Mesothelial cell of epicardium (in vitro differentiated cells): ENCODE results near the gene SYPL2. TPM values are rescaled to one million over a fixed set of nuclear protein-coding genes. Genes with fewer than 3 reads are reported as not detected.
"Not testable (repeated sequence)": the region's sequence is repeated elsewhere in the genome, so short reads cannot be mapped to it uniquely, and the experiment has no call there.

Experiments
- DNase-seq, 2 experiments: peaks; one replicate each; pipeline ENCODE4 v3.0.0; 2021; ENCODE audit warnings: low spot score in 2 of 2; ENCODE audit not compliant: unreplicated experiment in 2 of 2
- H3K27ac Mint-ChIP-seq: 2 replicates; pipeline ENCODE4 v1.8.0; 2021; ENCODE audit warnings: mixed read lengths
- H3K27me3 Mint-ChIP-seq: 2 replicates; pipeline ENCODE4 v1.8.0; 2021; ENCODE audit warnings: low read depth, mixed read lengths
- H3K36me3 Mint-ChIP-seq: 2 replicates; pipeline ENCODE4 v1.8.0; 2021; ENCODE audit warnings: mixed read lengths
- H3K4me1 Mint-ChIP-seq: 2 replicates; pipeline ENCODE4 v1.8.0; 2021; ENCODE audit warnings: mixed read lengths
- H3K4me3 Mint-ChIP-seq: 2 replicates; pipeline ENCODE4 v1.8.0; 2021; ENCODE audit warnings: mild to moderate bottlenecking, moderate library complexity, mixed read lengths
- H3K9me3 Mint-ChIP-seq: 2 replicates; pipeline ENCODE4 v1.8.0; 2021; ENCODE audit warnings: mixed read lengths
- total RNA-seq: library from RNA; stranded (reverse); gene quantifications from 3 replicates; pipeline ENCODE4 v1.2.1, GENCODE V29; 2021
- TF ChIP-seq, protein P1 (sequence below): fragments of 200-600 bp; sonication (generic); IDR thresholded peaks from one replicate; pipeline ENCODE4 v1.5.0; 2021; ENCODE audit warnings: antibody characterized with exemption; ENCODE audit not compliant: unreplicated experiment

Gene SYPL2
- total RNA-seq, 1 donor from 2014 or later, result 0.11 TPM

GRCh38 chr1:109443476-109443875 lies 22.9 kb upstream of the SYPL2 start:
- TF ChIP-seq, protein P1, sequence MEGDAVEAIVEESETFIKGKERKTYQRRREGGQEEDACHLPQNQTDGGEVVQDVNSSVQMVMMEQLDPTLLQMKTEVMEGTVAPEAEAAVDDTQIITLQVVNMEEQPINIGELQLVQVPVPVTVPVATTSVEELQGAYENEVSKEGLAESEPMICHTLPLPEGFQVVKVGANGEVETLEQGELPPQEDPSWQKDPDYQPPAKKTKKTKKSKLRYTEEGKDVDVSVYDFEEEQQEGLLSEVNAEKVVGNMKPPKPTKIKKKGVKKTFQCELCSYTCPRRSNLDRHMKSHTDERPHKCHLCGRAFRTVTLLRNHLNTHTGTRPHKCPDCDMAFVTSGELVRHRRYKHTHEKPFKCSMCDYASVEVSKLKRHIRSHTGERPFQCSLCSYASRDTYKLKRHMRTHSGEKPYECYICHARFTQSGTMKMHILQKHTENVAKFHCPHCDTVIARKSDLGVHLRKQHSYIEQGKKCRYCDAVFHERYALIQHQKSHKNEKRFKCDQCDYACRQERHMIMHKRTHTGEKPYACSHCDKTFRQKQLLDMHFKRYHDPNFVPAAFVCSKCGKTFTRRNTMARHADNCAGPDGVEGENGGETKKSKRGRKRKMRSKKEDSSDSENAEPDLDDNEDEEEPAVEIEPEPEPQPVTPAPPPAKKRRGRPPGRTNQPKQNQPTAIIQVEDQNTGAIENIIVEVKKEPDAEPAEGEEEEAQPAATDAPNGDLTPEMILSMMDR, result no peak
- Mint-ChIP-seq H3K4me1 (peaks cover 14% of the 10 kb centered on the region), H3K36me3 (no peaks in the 10 kb centered on the region), H3K9me3 (no peaks in the 10 kb centered on the region), H3K4me3 (no peak overlapping the region), H3K27ac (no peak overlapping the region), H3K27me3 (peaks cover 18% of the 10 kb centered on the region)
- no peak for DNase-seq

GRCh38 chr1:109444346-109444745 lies 22.0 kb upstream of the SYPL2 start:
- Mint-ChIP-seq H3K27me3 (peaks cover 22% of the 10 kb centered on the region), H3K4me3 (no peak overlapping the region), H3K9me3 (no peaks in the 10 kb centered on the region), H3K4me1 (peaks cover 14% of the 10 kb centered on the region), H3K27ac (no peak overlapping the region), H3K36me3 (no peaks in the 10 kb centered on the region)
- TF ChIP-seq, protein P1, result no peak
- no peak for DNase-seq

DNA sequence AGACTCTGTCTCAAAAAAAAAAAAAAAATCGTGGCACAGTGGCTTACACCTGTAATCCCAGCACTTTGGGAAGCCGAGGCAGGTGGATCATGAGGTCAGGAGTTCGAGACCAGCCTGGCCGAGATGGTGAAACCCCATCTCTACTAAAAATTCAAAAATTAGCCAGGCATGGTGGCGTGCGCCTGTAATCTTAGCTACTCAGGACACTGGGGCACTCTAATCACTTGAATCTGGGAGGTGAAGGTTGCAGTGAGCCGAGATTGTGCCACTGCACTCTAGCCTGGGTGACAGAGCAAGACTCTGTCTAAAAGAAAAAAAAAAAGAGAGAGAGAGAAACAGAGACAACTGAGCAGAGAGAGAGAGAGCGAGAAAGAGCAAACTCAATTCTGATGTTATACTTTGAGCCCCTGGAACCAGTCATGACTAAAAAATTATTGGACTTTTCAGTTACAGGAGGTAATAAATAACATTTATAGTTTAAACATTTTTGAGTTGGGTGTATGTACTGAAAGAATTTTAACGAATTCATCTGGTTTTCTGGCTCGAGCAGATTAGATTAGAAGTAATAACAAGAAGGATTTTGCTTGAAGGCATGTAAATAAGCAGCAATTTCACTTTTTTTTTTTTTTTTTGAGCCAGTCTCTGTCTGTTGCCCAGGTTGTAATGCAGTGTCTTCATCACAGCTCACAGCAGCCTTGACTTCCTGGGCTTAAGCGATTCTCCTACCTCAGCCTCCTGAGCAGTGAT lies 20.2 kb upstream of the SYPL2 start:
- not testable (repeated sequence) for H3K9me3 Mint-ChIP-seq, H3K36me3 Mint-ChIP-seq, DNase-seq, H3K4me3 Mint-ChIP-seq
- Mint-ChIP-seq H3K27me3 (peaks cover 35% of the 10 kb centered on the region), H3K27ac (peak overlapping the region; percentile 75), H3K4me1 (peaks cover 14% of the 10 kb centered on the region)

GRCh38 chr1:109447524-109447923 lies 18.8 kb upstream of the SYPL2 start:
- Mint-ChIP-seq H3K4me3 (no peak overlapping the region), H3K9me3 (peaks cover 12% of the 10 kb centered on the region), H3K27me3 (peaks cover 35% of the 10 kb centered on the region), H3K4me1 (peaks cover 14% of the 10 kb centered on the region), H3K27ac (no peak overlapping the region), H3K36me3 (no peaks in the 10 kb centered on the region)
- no peak for DNase-seq
- TF ChIP-seq, protein P1, result no peak

DNA sequence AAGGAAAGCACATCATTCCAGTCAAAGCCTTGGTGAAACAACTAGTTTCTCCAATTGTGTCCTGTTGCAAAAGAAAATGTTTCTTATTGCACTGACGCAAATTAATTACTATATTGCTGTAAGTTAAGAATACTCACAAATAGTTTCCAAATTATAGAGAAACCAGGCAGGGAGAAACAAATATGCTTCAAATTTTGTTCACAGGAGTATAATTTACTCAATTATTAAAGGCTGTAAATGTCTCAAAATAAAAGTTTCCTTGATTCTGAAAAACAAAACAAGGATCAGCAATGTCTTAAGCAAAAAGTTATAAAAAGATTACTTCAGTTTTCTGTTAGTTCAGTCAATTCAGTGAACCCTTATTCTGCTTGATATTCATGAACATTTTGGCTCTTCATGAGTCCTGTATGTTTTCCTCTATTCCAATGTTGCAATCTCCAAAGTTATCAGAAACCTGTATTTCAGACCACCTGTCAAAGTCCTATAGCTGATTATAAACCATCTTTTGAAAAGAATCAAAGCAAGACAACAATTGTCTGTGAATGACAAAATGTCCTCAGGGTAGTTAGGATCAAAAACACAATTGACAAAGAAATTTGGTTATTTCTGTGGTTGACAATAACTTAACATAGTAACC lies 11.7 kb upstream of the SYPL2 start:
- H3K4me3 Mint-ChIP-seq, result no peak overlapping the region
- H3K9me3 Mint-ChIP-seq, result peaks cover 40% of the 10 kb centered on the region
- no peaks in the 10 kb centered on the region for H3K4me1 Mint-ChIP-seq
- H3K27ac Mint-ChIP-seq, result no peak overlapping the region
- peaks cover 29% of the 10 kb centered on the region for H3K27me3 Mint-ChIP-seq
- H3K36me3 Mint-ChIP-seq, result no peaks in the 10 kb centered on the region
- DNase-seq, result no peak
- TF ChIP-seq, protein P1, result no peak

GRCh38 chr1:109457819-109458218 lies 8.5 kb upstream of the SYPL2 start:
- no peak for DNase-seq
- H3K27me3 Mint-ChIP-seq, result peaks cover 50% of the 10 kb centered on the region
- TF ChIP-seq, protein P1, result no peak

More at GRCh38 chr1:109457819-109458218, 8.5 kb upstream of the SYPL2 start:
- Mint-ChIP-seq H3K4me1 (no peaks in the 10 kb centered on the region), H3K27ac (no peak overlapping the region), H3K4me3 (no peak overlapping the region), H3K9me3 (peaks cover 30% of the 10 kb centered on the region), H3K36me3 (no peaks in the 10 kb centered on the region)
